GM10847 (cell line): ENCODE results near the gene CENPT.

Experiments used
- POLR2A ChIP-seq: IDR thresholded peaks from 2 replicates; pipeline ENCODE4 v1.6.1; 2011; ENCODE audit not compliant: insufficient read length; ENCODE audit errors: extremely low read depth

The CENPT gene

DNA sequence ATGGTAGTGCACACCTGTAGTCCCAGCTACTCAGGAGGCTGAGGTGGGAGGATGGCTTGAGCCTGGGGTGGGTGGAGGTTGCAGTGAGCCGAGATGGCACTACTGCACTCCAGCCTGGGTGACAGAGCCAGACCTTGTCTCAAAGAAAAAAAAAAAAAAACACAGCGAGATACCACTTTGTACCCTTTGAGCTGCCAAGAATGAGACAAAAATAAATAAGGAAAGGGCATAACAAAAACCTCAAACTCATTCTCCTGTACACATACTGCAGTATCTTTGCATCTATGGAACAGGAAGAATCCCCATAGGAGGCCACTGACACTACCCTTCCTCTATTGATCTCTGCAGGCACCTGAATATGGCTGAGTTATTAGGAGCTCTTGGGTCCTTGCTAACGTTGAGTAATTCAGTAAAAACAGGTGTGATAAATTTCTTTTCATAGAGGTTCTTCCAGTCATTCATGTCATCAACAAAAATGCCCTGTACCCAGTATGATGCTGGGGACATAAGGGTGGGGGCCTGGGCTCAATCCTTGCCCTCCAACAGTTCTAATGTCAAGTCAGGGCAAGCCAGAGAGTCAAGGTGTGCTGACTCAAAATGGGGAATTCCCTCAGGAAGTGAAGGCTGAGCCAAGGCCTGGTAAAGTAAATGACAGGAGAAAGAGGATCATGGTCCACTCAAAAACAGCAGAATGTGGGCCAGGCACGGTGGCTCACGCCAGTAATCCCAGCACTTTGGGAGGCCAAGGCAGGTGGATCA is 68.1 kb downstream of the CENPT start:
- no peak for TF ChIP-seq POLR2A
